ENCODE data around the gene C5orf46.

C5orf46 gene

GRCh38 chr5:147857302-147858129 is 48.8 kb downstream of the C5orf46 start:
- H3K9ac ChIP-seq (ENCODE audit: low read length) = no peak overlapping the region
- no peaks in the 10 kb centered on the region for H3K9me3 ChIP-seq (ENCODE audit: control insufficient read depth, insufficient read depth, low read depth, low read length)
- peaks cover 38% of the 10 kb centered on the region for H3K4me1 ChIP-seq (ENCODE audit: control insufficient read depth, insufficient read depth, low read length)
- H3K36me3 ChIP-seq (ENCODE audit: control insufficient read depth, insufficient read depth, low read length) = peaks cover 4% of the 10 kb centered on the region; the same call in 1 of the 2 replicates
- no peaks in the 10 kb centered on the region for H3K27me3 ChIP-seq (ENCODE audit: control insufficient read depth, insufficient read depth, low read length)
- H3K4me3 ChIP-seq (ENCODE audit: low read depth, low read length) = no peak overlapping the region
- H3K27ac ChIP-seq (ENCODE audit: low read depth, low read length) = no peak overlapping the region

GRCh38 chr5:147856801-147857200 is 49.5 kb downstream of the C5orf46 start:
- Histone ChIP-seq H3K9me3 (ENCODE audit: control insufficient read depth, insufficient read depth, low read depth, low read length) (no peaks in the 10 kb centered on the region), H3K4me1 (ENCODE audit: control insufficient read depth, insufficient read depth, low read length) (peaks cover 31% of the 10 kb centered on the region), H3K9ac (ENCODE audit: low read length) (no peak overlapping the region), H3K36me3 (ENCODE audit: control insufficient read depth, insufficient read depth, low read length) (peaks cover 4% of the 10 kb centered on the region; the same call in 1 of the 2 replicates), H3K4me3 (ENCODE audit: low read depth, low read length) (no peak overlapping the region), H3K27me3 (ENCODE audit: control insufficient read depth, insufficient read depth, low read length) (no peaks in the 10 kb centered on the region), H3K27ac (ENCODE audit: low read depth, low read length) (no peak overlapping the region)

GRCh38 chr5:147855774-147856069 is 50.6 kb downstream of the C5orf46 start:
- no peak overlapping the region for H3K9ac ChIP-seq (ENCODE audit: low read length)
- no peaks in the 10 kb centered on the region for H3K27me3 ChIP-seq (ENCODE audit: control insufficient read depth, insufficient read depth, low read length)
- H3K9me3 ChIP-seq (ENCODE audit: control insufficient read depth, insufficient read depth, low read depth, low read length) = no peaks in the 10 kb centered on the region
- H3K27ac ChIP-seq (ENCODE audit: low read depth, low read length) = no peak overlapping the region
- no peaks in the 10 kb centered on the region for H3K36me3 ChIP-seq (ENCODE audit: control insufficient read depth, insufficient read depth, low read length)
- no peak overlapping the region for H3K4me3 ChIP-seq (ENCODE audit: low read depth, low read length)
- peaks cover 20% of the 10 kb centered on the region for H3K4me1 ChIP-seq (ENCODE audit: control insufficient read depth, insufficient read depth, low read length)

GRCh38 chr5:147854894-147855773 is 51.2 kb downstream of the C5orf46 start:
- Histone ChIP-seq H3K27me3 (ENCODE audit: control insufficient read depth, insufficient read depth, low read length) (no peaks in the 10 kb centered on the region), H3K9ac (ENCODE audit: low read length) (no peak overlapping the region), H3K36me3 (ENCODE audit: control insufficient read depth, insufficient read depth, low read length) (no peaks in the 10 kb centered on the region), H3K27ac (ENCODE audit: low read depth, low read length) (no peak overlapping the region), H3K4me3 (ENCODE audit: low read depth, low read length) (no peak overlapping the region), H3K9me3 (ENCODE audit: control insufficient read depth, insufficient read depth, low read depth, low read length) (no peaks in the 10 kb centered on the region), H3K4me1 (ENCODE audit: control insufficient read depth, insufficient read depth, low read length) (peaks cover 14% of the 10 kb centered on the region)

GRCh38 chr5:147854331-147854730 is 52.0 kb downstream of the C5orf46 start:
- Histone ChIP-seq H3K27ac (ENCODE audit: low read depth, low read length) (no peak overlapping the region), H3K9ac (ENCODE audit: low read length) (no peak overlapping the region)

GRCh38 chr5:147853372-147853987 is 52.9 kb downstream of the C5orf46 start:
- Histone ChIP-seq H3K4me1 (ENCODE audit: control insufficient read depth, insufficient read depth, low read length) (peaks cover 10% of the 10 kb centered on the region), H3K36me3 (ENCODE audit: control insufficient read depth, insufficient read depth, low read length) (no peaks in the 10 kb centered on the region), H3K9ac (ENCODE audit: low read length) (no peak overlapping the region), H3K27me3 (ENCODE audit: control insufficient read depth, insufficient read depth, low read length) (no peaks in the 10 kb centered on the region), H3K9me3 (ENCODE audit: control insufficient read depth, insufficient read depth, low read depth, low read length) (no peaks in the 10 kb centered on the region), H3K4me3 (ENCODE audit: low read depth, low read length) (no peak overlapping the region), H3K27ac (ENCODE audit: low read depth, low read length) (no peak overlapping the region)

More at GRCh38 chr5:147854331-147854730, 52.0 kb downstream of the C5orf46 start:
- Histone ChIP-seq H3K27me3 (ENCODE audit: control insufficient read depth, insufficient read depth, low read length) (no peaks in the 10 kb centered on the region), H3K36me3 (ENCODE audit: control insufficient read depth, insufficient read depth, low read length) (no peaks in the 10 kb centered on the region), H3K9me3 (ENCODE audit: control insufficient read depth, insufficient read depth, low read depth, low read length) (no peaks in the 10 kb centered on the region), H3K4me1 (ENCODE audit: control insufficient read depth, insufficient read depth, low read length) (peaks cover 13% of the 10 kb centered on the region), H3K4me3 (ENCODE audit: low read depth, low read length) (no peak overlapping the region)

GRCh38 chr5:147852365-147852764 is 54.0 kb downstream of the C5orf46 start:
- no peak overlapping the region for H3K4me3 ChIP-seq (ENCODE audit: low read depth, low read length)
- H3K4me1 ChIP-seq (ENCODE audit: control insufficient read depth, insufficient read depth, low read length) = peaks cover 3% of the 10 kb centered on the region; the same call in 1 of the 2 replicates
- H3K36me3 ChIP-seq (ENCODE audit: control insufficient read depth, insufficient read depth, low read length) = no peaks in the 10 kb centered on the region
- no peaks in the 10 kb centered on the region for H3K9me3 ChIP-seq (ENCODE audit: control insufficient read depth, insufficient read depth, low read depth, low read length)
- H3K9ac ChIP-seq (ENCODE audit: low read length) = no peak overlapping the region
- no peak overlapping the region for H3K27ac ChIP-seq (ENCODE audit: low read depth, low read length)
- no peaks in the 10 kb centered on the region for H3K27me3 ChIP-seq (ENCODE audit: control insufficient read depth, insufficient read depth, low read length)

- Histone ChIP-seq H3K9me3 (ENCODE audit: control insufficient read depth, insufficient read depth, low read depth, low read length) (no peaks in the 10 kb centered on the region), H3K27me3 (ENCODE audit: control insufficient read depth, insufficient read depth, low read length) (no peaks in the 10 kb centered on the region)
Measured at GRCh38 chr5:147851578-147851977, 54.8 kb downstream of the C5orf46 start.

GRCh38 chr5:147849226-147849625 is 57.1 kb downstream of the C5orf46 start:
- Histone ChIP-seq H3K4me1 (ENCODE audit: control insufficient read depth, insufficient read depth, low read length) (no peaks in the 10 kb centered on the region), H3K9me3 (ENCODE audit: control insufficient read depth, insufficient read depth, low read depth, low read length) (no peaks in the 10 kb centered on the region), H3K36me3 (ENCODE audit: control insufficient read depth, insufficient read depth, low read length) (no peaks in the 10 kb centered on the region), H3K4me3 (ENCODE audit: low read depth, low read length) (no peak overlapping the region), H3K27me3 (ENCODE audit: control insufficient read depth, insufficient read depth, low read length) (no peaks in the 10 kb centered on the region), H3K9ac (ENCODE audit: low read length) (no peak overlapping the region), H3K27ac (ENCODE audit: low read depth, low read length) (no peak overlapping the region)

More at GRCh38 chr5:147851578-147851977, 54.8 kb downstream of the C5orf46 start:
- Histone ChIP-seq H3K4me3 (ENCODE audit: low read depth, low read length) (no peak overlapping the region), H3K9ac (ENCODE audit: low read length) (no peak overlapping the region), H3K36me3 (ENCODE audit: control insufficient read depth, insufficient read depth, low read length) (no peaks in the 10 kb centered on the region), H3K4me1 (ENCODE audit: control insufficient read depth, insufficient read depth, low read length) (peaks cover 3% of the 10 kb centered on the region; the same call in 1 of the 2 replicates), H3K27ac (ENCODE audit: low read depth, low read length) (no peak overlapping the region)

- no peaks in the 10 kb centered on the region for H3K36me3 ChIP-seq (ENCODE audit: control insufficient read depth, insufficient read depth, low read length)
- no peak overlapping the region for H3K27ac ChIP-seq (ENCODE audit: low read depth, low read length)
- H3K4me1 ChIP-seq (ENCODE audit: control insufficient read depth, insufficient read depth, low read length) = no peaks in the 10 kb centered on the region
- 0 out of 2 replicates have a peak, but pooled peaks cover 3% of the 10 kb centered on the region for H3K27me3 ChIP-seq (ENCODE audit: control insufficient read depth, insufficient read depth, low read length)
- H3K4me3 ChIP-seq (ENCODE audit: low read depth, low read length) = no peak overlapping the region
- H3K9me3 ChIP-seq (ENCODE audit: control insufficient read depth, insufficient read depth, low read depth, low read length) = no peaks in the 10 kb centered on the region
- no peak overlapping the region for H3K9ac ChIP-seq (ENCODE audit: low read length)
Measured at GRCh38 chr5:147845618-147846017, 60.7 kb downstream of the C5orf46 start.
